Measurements from ENCODE around the gene MPRIP. TPM values are rescaled to one million over a fixed set of nuclear protein-coding genes. Genes with fewer than 3 reads are reported as not detected.

The MPRIP gene
- total and polyA plus RNA-seq, 2 of the 13 experiments (the other 11 are each of a cell fraction or from before 2014, with no cell fraction given): 50.2 to 52.4 TPM

DNA sequence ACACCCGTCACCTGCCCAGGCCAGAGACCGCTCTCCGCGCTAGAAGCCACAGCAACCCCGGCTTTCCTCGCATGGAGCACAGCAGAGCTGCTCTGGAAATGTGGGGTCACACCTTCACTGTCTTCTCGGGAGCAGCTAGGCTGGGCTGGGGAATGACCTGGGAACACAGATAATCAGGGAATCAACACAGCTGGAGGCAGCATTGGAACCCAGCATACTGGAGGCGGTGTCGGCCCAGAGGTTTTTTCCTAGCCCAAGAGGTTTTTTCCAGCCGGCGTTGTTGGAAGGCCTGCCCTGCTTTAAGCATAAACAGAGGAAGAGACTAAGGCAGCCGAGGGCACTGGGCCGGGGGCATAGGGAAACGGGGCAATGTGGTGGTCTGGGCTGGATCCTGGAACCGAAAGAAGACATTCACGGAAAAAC lies 164.7 kb downstream of the MPRIP start (continued):
- TF ChIP-seq, protein P1, sequence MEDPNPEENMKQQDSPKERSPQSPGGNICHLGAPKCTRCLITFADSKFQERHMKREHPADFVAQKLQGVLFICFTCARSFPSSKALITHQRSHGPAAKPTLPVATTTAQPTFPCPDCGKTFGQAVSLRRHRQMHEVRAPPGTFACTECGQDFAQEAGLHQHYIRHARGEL (CRISPR knock-in tag; IDR thresholded peaks at IDR 0.05): 0 out of 2 replicates have a peak, but pooled peaks have one; percentile 56
- TF ChIP-seq, protein P2, sequence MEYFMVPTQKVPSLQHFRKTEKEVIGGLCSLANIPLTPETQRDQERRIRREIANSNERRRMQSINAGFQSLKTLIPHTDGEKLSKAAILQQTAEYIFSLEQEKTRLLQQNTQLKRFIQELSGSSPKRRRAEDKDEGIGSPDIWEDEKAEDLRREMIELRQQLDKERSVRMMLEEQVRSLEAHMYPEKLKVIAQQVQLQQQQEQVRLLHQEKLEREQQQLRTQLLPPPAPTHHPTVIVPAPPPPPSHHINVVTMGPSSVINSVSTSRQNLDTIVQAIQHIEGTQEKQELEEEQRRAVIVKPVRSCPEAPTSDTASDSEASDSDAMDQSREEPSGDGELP (IDR thresholded peaks at IDR 0.05; ENCODE audit: borderline replicate concordance, low read depth): 0 out of 2 replicates have a peak, but pooled peaks have one; percentile 26
- TF ChIP-seq ZNF296 (CRISPR knock-in tag; conservative IDR thresholded peaks at IDR 0.05): 0 out of 2 replicates have a peak, but pooled peaks have one; percentile 20
- peak; percentile 55; the same call in 1 of the 2 replicates for TF ChIP-seq ZNF768 (CRISPR knock-in tag; IDR thresholded peaks at IDR 0.05)
- 0 out of 2 replicates have a peak, but pooled peaks have one; percentile 5 for TF ChIP-seq ZNF431 (CRISPR knock-in tag; IDR thresholded peaks at IDR 0.05; ENCODE audit: borderline replicate concordance, low read depth)
- no peak for TF ChIP-seq ZBTB38 (CRISPR knock-in tag; IDR thresholded peaks at IDR 0.05)
- TF ChIP-seq, protein P3, sequence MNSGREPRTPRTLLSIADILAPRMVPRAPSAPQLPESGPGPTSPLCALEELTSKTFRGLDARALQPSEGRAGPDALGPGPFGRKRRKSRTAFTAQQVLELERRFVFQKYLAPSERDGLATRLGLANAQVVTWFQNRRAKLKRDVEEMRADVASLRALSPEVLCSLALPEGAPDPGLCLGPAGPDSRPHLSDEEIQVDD (CRISPR knock-in tag; IDR thresholded peaks at IDR 0.05; ENCODE audit: borderline replicate concordance): no peak
- 0 out of 2 replicates have a peak, but pooled peaks have one; percentile 21 for TF ChIP-seq ELF1 (CRISPR knock-in tag; IDR thresholded peaks at IDR 0.05)
- peak in 1 of 2 experiments; percentile 45; a peak in 1 of 4 replicates for TF ChIP-seq POLR2A (IDR thresholded peaks at IDR 0.05; ENCODE audit: insufficient read depth in 1 of 2, low read depth in 2 of 2, low read length in 2 of 2)
- peak; percentile 4; the same call in 1 of the 2 replicates for TF ChIP-seq ZNF292 (CRISPR knock-in tag; IDR thresholded peaks at IDR 0.05; ENCODE audit: borderline replicate concordance, low read depth)
- no peak for TF ChIP-seq REL (CRISPR knock-in tag; conservative IDR thresholded peaks at IDR 0.05)
- no peak for TF ChIP-seq ZNF501 (CRISPR knock-in tag; IDR thresholded peaks at IDR 0.05)

DNA sequence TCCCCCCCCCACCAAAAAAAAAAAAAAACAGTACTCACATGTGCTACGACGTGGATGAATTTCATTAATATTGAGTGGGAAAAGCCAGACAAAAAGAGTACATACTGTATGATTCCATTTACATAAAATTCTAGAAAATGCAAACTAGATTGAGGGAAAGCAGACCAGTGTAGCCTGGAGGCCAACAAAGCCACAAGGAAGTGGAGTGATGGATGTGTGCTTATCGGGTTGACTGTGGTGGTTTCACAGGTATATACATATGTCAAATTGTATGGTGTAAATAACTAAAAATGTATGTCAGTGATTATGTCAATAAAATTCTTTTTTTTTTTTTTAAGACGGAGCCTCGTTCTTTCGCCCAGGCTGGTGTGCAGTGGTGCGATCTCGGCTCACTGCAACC lies 165.7 kb downstream of the MPRIP start:
- FAIRE-seq (no peak), DNase-seq (ENCODE audit: low spot score) (no peak), ATAC-seq (no peak)
- peaks cover 21% of the 10 kb centered on the region for H3K79me2 ChIP-seq (ENCODE audit: insufficient read depth, low read length)
- H3K4me1 ChIP-seq (ENCODE audit: insufficient read depth, low read length): peaks cover 38% of the 10 kb centered on the region
- 90% methylated on average over 8 of the region's 8 CpGs for WGBS (ENCODE audit: low lambda C conversion rate)
- intact Hi-C loops (cut with micrococcal nuclease; ENCODE audit: unreplicated experiment) (loop anchor here (10.0 kb wide), 1 partner anchor 107 kb away; no protein-coding TSS in a partner anchor), in situ Hi-C loops (cut with HindIII; ENCODE audit: extremely low pct_ligation_motif_present, low pct_unique_long_range_greater_than_20kb) (no loop called here)
- H4K20me1 ChIP-seq (ENCODE audit: insufficient read depth, low read length): no peaks in the 10 kb centered on the region
- H3K4me3 ChIP-seq (replicated peaks in 1 of 3; ENCODE audit: insufficient read depth in 1 of 3, low read depth in 2 of 3, low read length in 3 of 3): no peak overlapping the region
- no peak overlapping the region for H3K9ac ChIP-seq (ENCODE audit: insufficient read depth, low read depth, low read length)
- ChIA-PET CTCF (ENCODE audit: low intra/inter-chr PET ratio, low total read pairs) (no interaction called here), POLR2A (interaction anchor here (2.8 kb wide), 1 partner anchor 28 kb away, joined by 12 read pairs; the partner anchor contains the start of gene FLCN)
- no peaks in the 10 kb centered on the region; a peak in 1 of 5 replicates for H3K27me3 ChIP-seq (ENCODE audit: control insufficient read depth in 1 of 2, insufficient read depth in 2 of 2, low read length in 2 of 2)
- H2AFZ ChIP-seq (ENCODE audit: low read length): no peak overlapping the region
- H3K36me3 ChIP-seq (replicated peaks in 1 of 2; ENCODE audit: control insufficient read depth in 1 of 2, insufficient read depth in 2 of 2, low read length in 2 of 2): peaks cover 4 to 14% of the 10 kb centered on the region in 2 experiments; a peak in 4 of 5 replicates
- H3K27ac ChIP-seq (ENCODE audit: extremely low read length, insufficient read depth, low read length): no peak overlapping the region
- H3K9me3 ChIP-seq (ENCODE audit: low read length): no peaks in the 10 kb centered on the region
- H3K4me2 ChIP-seq (ENCODE audit: low read depth, low read length): no peak overlapping the region
- BruUV-seq (replicated peaks): no TSS peak
- no peak for TF ChIP-seq ZNF816 (CRISPR knock-in tag; IDR thresholded peaks at IDR 0.05; ENCODE audit: borderline replicate concordance)
- TF ChIP-seq, protein P4, sequence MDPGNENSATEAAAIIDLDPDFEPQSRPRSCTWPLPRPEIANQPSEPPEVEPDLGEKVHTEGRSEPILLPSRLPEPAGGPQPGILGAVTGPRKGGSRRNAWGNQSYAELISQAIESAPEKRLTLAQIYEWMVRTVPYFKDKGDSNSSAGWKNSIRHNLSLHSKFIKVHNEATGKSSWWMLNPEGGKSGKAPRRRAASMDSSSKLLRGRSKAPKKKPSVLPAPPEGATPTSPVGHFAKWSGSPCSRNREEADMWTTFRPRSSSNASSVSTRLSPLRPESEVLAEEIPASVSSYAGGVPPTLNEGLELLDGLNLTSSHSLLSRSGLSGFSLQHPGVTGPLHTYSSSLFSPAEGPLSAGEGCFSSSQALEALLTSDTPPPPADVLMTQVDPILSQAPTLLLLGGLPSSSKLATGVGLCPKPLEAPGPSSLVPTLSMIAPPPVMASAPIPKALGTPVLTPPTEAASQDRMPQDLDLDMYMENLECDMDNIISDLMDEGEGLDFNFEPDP (CRISPR knock-in tag; conservative IDR thresholded peaks at IDR 0.05): no peak
- TF ChIP-seq, protein P5, sequence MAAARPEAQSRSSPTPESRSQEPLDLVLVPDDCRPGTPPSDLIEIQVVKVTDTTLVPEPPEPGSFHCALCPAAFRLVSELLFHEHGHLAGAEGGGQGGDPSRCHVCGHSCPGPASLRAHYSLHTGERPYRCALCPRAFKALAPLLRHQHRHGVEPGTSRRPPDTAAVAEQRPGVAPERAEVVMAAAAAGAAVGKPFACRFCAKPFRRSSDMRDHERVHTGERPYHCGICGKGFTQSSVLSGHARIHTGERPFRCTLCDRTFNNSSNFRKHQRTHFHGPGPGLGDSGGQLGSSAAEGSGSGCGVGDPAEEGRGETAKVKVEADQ (CRISPR knock-in tag; IDR thresholded peaks at IDR 0.05; ENCODE audit: borderline replicate concordance): no peak
- TF ChIP-seq, protein P6, sequence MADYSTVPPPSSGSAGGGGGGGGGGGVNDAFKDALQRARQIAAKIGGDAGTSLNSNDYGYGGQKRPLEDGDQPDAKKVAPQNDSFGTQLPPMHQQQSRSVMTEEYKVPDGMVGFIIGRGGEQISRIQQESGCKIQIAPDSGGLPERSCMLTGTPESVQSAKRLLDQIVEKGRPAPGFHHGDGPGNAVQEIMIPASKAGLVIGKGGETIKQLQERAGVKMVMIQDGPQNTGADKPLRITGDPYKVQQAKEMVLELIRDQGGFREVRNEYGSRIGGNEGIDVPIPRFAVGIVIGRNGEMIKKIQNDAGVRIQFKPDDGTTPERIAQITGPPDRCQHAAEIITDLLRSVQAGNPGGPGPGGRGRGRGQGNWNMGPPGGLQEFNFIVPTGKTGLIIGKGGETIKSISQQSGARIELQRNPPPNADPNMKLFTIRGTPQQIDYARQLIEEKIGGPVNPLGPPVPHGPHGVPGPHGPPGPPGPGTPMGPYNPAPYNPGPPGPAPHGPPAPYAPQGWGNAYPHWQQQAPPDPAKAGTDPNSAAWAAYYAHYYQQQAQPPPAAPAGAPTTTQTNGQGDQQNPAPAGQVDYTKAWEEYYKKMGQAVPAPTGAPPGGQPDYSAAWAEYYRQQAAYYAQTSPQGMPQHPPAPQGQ (CRISPR knock-in tag; IDR thresholded peaks at IDR 0.05; ENCODE audit: borderline replicate concordance): no peak
- TF ChIP-seq TAF1 (CRISPR knock-in tag; IDR thresholded peaks at IDR 0.05): no peak
